ENCODE data around the gene ARMC9. TPM values are rescaled to one million over a fixed set of nuclear protein-coding genes. Genes with fewer than 3 reads are reported as not detected.
"Not testable (repeated sequence)": the region's sequence is repeated elsewhere in the genome, so short reads cannot be mapped to it uniquely, and the experiment has no call there.

The ARMC9 gene
- total and polyA plus RNA-seq, 2 experiments from 2014 or later: 15.1 to 17.3 TPM

DNA sequence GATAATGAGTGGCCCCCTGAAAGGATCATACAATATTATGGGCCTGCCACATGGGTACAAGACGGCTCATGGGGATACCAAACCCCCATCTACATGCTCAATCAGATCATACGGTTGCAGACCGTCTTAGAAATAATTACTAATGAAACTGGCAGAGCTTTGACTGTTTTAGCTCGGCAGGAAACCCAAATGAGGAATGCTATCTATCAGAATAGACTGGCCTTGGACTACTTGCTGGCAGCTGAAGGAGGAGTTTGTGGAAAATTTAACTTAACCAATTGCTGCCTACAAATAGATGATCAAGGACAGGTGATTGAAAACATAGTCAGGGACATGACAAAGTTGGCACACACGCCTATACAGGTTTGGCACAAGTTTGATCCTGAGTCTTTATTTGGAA, 209.3 kb downstream of the ARMC9 start:
- H3K27ac ChIP-seq; H2AFZ ChIP-seq; H3K9me3 ChIP-seq (ENCODE audit: low read depth); H3K36me3 ChIP-seq (ENCODE audit: low read depth); H3K79me2 ChIP-seq (ENCODE audit: insufficient read depth); H3K4me3 ChIP-seq; H3K9ac ChIP-seq; H3K4me2 ChIP-seq (ENCODE audit: unreplicated experiment); H3K4me1 ChIP-seq (ENCODE audit: insufficient read depth); H4K20me1 ChIP-seq (ENCODE audit: insufficient read depth); H3K9me2 ChIP-seq (ENCODE audit: insufficient read depth); H3F3A ChIP-seq (ENCODE audit: insufficient read depth); DNase-seq; H3K27me3 ChIP-seq (replicated peaks; ENCODE audit: insufficient read depth): not testable (repeated sequence)
- in situ Hi-C loops (cut with MboI): loop anchor here (10.0 to 25.0 kb wide), 2 partner anchors 113 to 295 kb away; no protein-coding TSS in a partner anchor
- 70 to 71% methylated on average over 5 of the region's 5 CpGs for WGBS, 2 experiments (ENCODE audit: low coverage in 1 of 2, low lambda C conversion rate in 2 of 2, missing lambda C conversion rate in 2 of 2)

DNA sequence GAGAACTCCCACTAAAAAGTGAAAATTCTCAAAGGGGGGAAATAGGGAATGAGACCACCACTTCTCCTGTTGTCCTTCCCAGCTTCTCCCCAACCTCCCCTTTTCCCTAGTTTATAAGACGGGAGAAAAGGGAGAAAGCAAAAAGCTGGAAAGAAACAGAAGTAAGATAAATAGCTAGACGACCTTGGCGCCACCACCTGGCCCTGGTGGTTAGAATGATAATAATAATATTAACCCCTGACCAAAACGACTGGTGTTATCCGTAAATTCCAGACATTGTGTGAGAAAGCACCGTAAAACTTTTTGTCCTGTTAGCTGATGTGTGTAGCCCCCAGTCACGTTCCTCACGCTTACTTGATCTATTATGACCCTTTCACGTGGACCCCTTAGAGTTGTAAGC, 209.9 kb downstream of the ARMC9 start:
- H3K36me3 ChIP-seq (ENCODE audit: low read depth); DNase-seq; H2AFZ ChIP-seq; H3K4me1 ChIP-seq (ENCODE audit: insufficient read depth); H3K27ac ChIP-seq; H3F3A ChIP-seq (ENCODE audit: insufficient read depth); H3K9me2 ChIP-seq (ENCODE audit: insufficient read depth); H3K9ac ChIP-seq; H3K9me3 ChIP-seq (ENCODE audit: low read depth); H3K27me3 ChIP-seq (replicated peaks; ENCODE audit: insufficient read depth); H4K20me1 ChIP-seq (ENCODE audit: insufficient read depth); H3K4me2 ChIP-seq (ENCODE audit: unreplicated experiment); H3K4me3 ChIP-seq; H3K79me2 ChIP-seq (ENCODE audit: insufficient read depth): not testable (repeated sequence)
- in situ Hi-C loops (cut with MboI): loop anchor here (10.0 to 25.0 kb wide), 2 partner anchors 114 to 296 kb away; no protein-coding TSS in a partner anchor
- WGBS, 2 experiments (ENCODE audit: low coverage in 1 of 2, low lambda C conversion rate in 2 of 2, missing lambda C conversion rate in 2 of 2): 73 to 78% methylated on average over 9 of the region's 9 CpGs

DNA sequence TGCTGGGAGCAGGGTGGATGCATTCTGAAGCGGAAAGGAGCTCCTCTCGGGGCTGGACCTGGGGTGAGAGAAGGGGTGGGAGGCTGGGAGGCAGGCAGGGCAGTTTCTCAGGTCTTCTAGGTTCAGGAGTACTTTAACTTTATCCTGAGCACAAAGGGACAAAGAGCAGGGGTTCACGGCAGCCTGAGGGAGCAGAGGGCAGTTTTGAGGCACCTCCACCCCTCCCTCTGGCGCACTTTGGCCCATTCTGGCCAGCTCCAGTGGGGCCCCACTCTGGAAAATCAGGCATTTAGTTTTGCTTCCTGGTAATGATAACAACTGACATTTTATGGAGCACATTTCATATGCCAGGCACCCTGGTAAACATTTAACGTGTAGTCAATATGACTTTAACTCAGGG, 211.3 kb downstream of the ARMC9 start:
- DNase-seq: no peak
- H3K9ac ChIP-seq: no peak overlapping the region
- in situ Hi-C loops (cut with MboI): loop anchor here (10.0 to 25.0 kb wide), 2 partner anchors 115 to 297 kb away; no protein-coding TSS in a partner anchor
- no peaks in the 10 kb centered on the region for H3K9me2 ChIP-seq (ENCODE audit: insufficient read depth)
- no peaks in the 10 kb centered on the region for H4K20me1 ChIP-seq (ENCODE audit: insufficient read depth)
- no peaks in the 10 kb centered on the region for H3K79me2 ChIP-seq (ENCODE audit: insufficient read depth)
- H2AFZ ChIP-seq: no peak overlapping the region
- H3K4me2 ChIP-seq (ENCODE audit: unreplicated experiment): no peak overlapping the region
- peaks cover 8% of the 10 kb centered on the region; the same call in 1 of the 2 replicates for H3F3A ChIP-seq (ENCODE audit: insufficient read depth)
- no peaks in the 10 kb centered on the region for H3K9me3 ChIP-seq (ENCODE audit: low read depth)
- H3K4me1 ChIP-seq (ENCODE audit: insufficient read depth): peaks cover 5% of the 10 kb centered on the region
- 74 to 79% methylated on average over 5 of the region's 5 CpGs for WGBS, 2 experiments (ENCODE audit: low coverage in 1 of 2, low lambda C conversion rate in 2 of 2, missing lambda C conversion rate in 2 of 2)
- H3K27ac ChIP-seq: no peak overlapping the region
- 0 out of 2 replicates have a peak, but pooled peaks cover 4% of the 10 kb centered on the region for H3K27me3 ChIP-seq (replicated peaks; ENCODE audit: insufficient read depth)
- no peaks in the 10 kb centered on the region for H3K36me3 ChIP-seq (ENCODE audit: low read depth)
- no peak overlapping the region for H3K4me3 ChIP-seq
- no peak for TF ChIP-seq EZH2phosphoT487 (IDR thresholded peaks at IDR 0.05; ENCODE audit: insufficient read depth, low read depth)
- no peak for TF ChIP-seq EZH2 (IDR thresholded peaks at IDR 0.05; ENCODE audit: insufficient read depth, poor library complexity, severe bottlenecking)

DNA sequence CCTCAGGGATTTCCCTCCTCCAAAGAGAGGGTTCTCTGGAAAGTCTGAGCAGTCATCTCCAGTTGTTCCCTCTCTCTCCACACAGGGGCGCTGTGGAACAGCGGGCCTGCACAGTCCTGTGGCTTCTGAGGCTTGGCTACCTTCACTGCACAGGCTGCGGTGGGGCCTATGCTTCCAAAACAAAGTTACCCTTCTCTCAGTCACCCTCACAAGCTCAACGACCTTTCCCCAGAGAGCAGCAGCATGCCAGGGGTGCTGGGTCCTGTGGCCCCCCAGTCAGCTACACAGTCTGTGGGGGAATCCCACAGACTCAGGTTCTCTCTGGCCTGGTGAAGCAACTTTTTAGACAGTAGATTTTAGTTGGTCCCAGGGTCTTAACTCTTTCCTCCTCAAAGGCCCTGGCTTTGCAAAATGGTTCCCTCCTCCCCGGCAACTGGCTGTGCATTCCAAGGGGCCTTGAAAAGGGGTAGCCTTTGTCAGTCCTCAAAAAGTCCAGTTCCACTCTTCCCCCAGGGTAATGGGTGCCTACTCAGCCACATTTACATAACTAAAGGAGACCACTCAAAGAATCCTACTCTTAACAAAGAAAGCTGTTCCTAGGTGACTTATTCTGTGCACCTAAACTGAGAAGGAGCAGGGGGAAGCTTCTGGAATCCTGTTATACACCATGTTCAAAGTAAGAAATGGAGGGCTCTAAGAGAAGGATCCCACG, 212.0 kb downstream of the ARMC9 start:
- no peak for DNase-seq
- Histone ChIP-seq H3K9me2 (ENCODE audit: insufficient read depth) (no peaks in the 10 kb centered on the region), H3F3A (ENCODE audit: insufficient read depth) (peaks cover 8% of the 10 kb centered on the region; the same call in 1 of the 2 replicates), H2AFZ (no peak overlapping the region), H3K36me3 (ENCODE audit: low read depth) (no peaks in the 10 kb centered on the region), H3K4me2 (ENCODE audit: unreplicated experiment) (no peak overlapping the region), H3K27ac (no peak overlapping the region), H3K4me3 (no peak overlapping the region), H3K27me3 (replicated peaks; ENCODE audit: insufficient read depth) (0 out of 2 replicates have a peak, but pooled peaks cover 4% of the 10 kb centered on the region), H3K79me2 (ENCODE audit: insufficient read depth) (no peaks in the 10 kb centered on the region), H3K9ac (no peak overlapping the region), H3K9me3 (ENCODE audit: low read depth) (no peaks in the 10 kb centered on the region), H4K20me1 (ENCODE audit: insufficient read depth) (no peaks in the 10 kb centered on the region), H3K4me1 (ENCODE audit: insufficient read depth) (peaks cover 5% of the 10 kb centered on the region)
- in situ Hi-C loops (cut with MboI): loop anchor here (25.0 kb wide), 1 partner anchor 298 kb away; no protein-coding TSS in a partner anchor
- TF ChIP-seq EZH2 (IDR thresholded peaks at IDR 0.05; ENCODE audit: insufficient read depth, poor library complexity, severe bottlenecking) (no peak), EZH2phosphoT487 (IDR thresholded peaks at IDR 0.05; ENCODE audit: insufficient read depth, low read depth) (no peak)
- WGBS, 2 experiments (ENCODE audit: low coverage in 1 of 2, low lambda C conversion rate in 2 of 2, missing lambda C conversion rate in 2 of 2): 67 to 68% methylated on average over 6 of the region's 6 CpGs
